Endothelial cell (in vitro differentiated cells): ENCODE measurements around the gene FBXL14. TPM values are rescaled to one million over a fixed set of nuclear protein-coding genes. Genes with fewer than 3 reads are reported as not detected.

Experiments
- DNase-seq: peaks from one replicate; pipeline ENCODE4 v3.0.0; 2021; ENCODE audit warnings: low spot score
- H3K27ac Mint-ChIP-seq: one replicate; pipeline ENCODE4 v1.8.0; 2021; ENCODE audit warnings: mixed read lengths, inconsistent platforms; ENCODE audit not compliant: unreplicated experiment
- H3K27me3 Mint-ChIP-seq: one replicate; pipeline ENCODE4 v1.8.0; 2021; ENCODE audit warnings: mild to moderate bottlenecking, moderate library complexity, mixed read lengths, inconsistent platforms; ENCODE audit not compliant: unreplicated experiment
- H3K36me3 Mint-ChIP-seq: one replicate; pipeline ENCODE4 v1.8.0; 2021; ENCODE audit warnings: mild to moderate bottlenecking, low read depth, mixed read lengths, inconsistent platforms; ENCODE audit not compliant: unreplicated experiment
- H3K4me1 Mint-ChIP-seq: one replicate; pipeline ENCODE4 v1.8.0; 2021; ENCODE audit warnings: mild to moderate bottlenecking, mixed read lengths, inconsistent platforms; ENCODE audit not compliant: unreplicated experiment
- H3K4me3 Mint-ChIP-seq: one replicate; pipeline ENCODE4 v1.8.0; 2021; ENCODE audit warnings: mild to moderate bottlenecking, mixed read lengths, inconsistent platforms; ENCODE audit not compliant: unreplicated experiment
- H3K9me3 Mint-ChIP-seq: one replicate; pipeline ENCODE4 v1.8.0; 2021; ENCODE audit warnings: mixed read lengths, inconsistent platforms; ENCODE audit not compliant: unreplicated experiment
- CTCF ChIP-seq: fragments of 200-600 bp; sonication (generic); IDR thresholded peaks from one replicate; pipeline ENCODE4 v1.5.0; 2021; ENCODE audit warnings: antibody characterized with exemption; ENCODE audit not compliant: unreplicated experiment
- total RNA-seq: library from RNA; stranded (reverse); fragmentation: NEBNext Ultra II Directional; extraction: Animal tissue kit (Norgen Biotek cat#: 25700); gene quantifications from one replicate; pipeline ENCODE4 v1.2.1, GENCODE V29; 2021; ENCODE audit not compliant: unreplicated experiment

The FBXL14 gene
- total RNA-seq, 1 donor from 2014 or later = 14.7 TPM

DNA sequence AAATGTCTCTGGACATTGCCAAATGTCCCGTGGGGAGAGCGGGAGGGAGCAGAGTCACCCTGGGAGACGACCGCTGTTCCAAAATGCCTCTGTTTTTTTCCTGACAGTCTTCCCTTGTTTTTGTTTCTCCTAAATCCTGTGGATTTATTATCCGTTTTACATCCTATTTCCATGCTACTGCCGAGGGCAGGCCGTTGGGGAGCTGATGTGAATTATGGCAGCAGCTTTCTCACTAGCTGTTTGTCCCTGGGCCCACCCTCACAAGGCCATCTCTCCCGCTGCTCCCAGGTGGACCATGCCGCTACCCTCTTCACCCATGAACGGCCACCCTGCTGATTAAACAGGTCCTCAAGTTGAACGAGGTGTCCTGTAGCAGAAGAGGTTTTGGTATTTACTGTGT, 55.2 kb downstream of the FBXL14 start:
- no peaks in the 10 kb centered on the region for H3K27me3 Mint-ChIP-seq
- H3K9me3 Mint-ChIP-seq = no peaks in the 10 kb centered on the region
- peaks cover 3% of the 10 kb centered on the region for H3K36me3 Mint-ChIP-seq
- DNase-seq = no peak
- H3K4me3 Mint-ChIP-seq = no peak overlapping the region
- TF ChIP-seq CTCF = no peak
- no peaks in the 10 kb centered on the region for H3K4me1 Mint-ChIP-seq
- H3K27ac Mint-ChIP-seq = no peak overlapping the region

- no peak for DNase-seq
- H3K27ac Mint-ChIP-seq = no peak overlapping the region
- H3K4me1 Mint-ChIP-seq = no peaks in the 10 kb centered on the region
- H3K36me3 Mint-ChIP-seq = peaks cover 3% of the 10 kb centered on the region
- H3K27me3 Mint-ChIP-seq = peaks cover 4% of the 10 kb centered on the region
- TF ChIP-seq CTCF = no peak
- no peak overlapping the region for H3K4me3 Mint-ChIP-seq
- no peaks in the 10 kb centered on the region for H3K9me3 Mint-ChIP-seq
Observed at GRCh38 chr12:1536817-1537216, 57.6 kb downstream of the FBXL14 start.

DNA sequence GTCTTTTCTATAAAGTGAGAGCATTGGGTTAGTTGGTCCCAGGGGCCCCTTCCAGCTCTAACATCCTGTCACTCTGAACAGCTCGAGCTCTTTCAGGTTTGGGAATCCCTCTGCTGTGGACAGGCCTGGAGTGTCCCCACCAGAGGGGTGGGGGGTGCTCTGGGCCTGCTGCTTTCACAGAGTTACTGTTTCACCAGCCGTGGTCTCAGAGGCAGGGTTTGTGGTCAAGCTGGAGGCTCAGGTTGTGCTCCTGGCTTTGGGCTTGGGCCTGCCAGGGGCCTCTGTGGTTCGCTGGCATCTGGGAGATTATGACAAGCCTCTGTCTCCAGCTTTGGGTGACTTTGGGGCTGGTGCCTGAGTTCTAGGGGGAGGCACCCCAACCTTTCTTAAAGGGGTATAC, 59.6 kb downstream of the FBXL14 start:
- Mint-ChIP-seq H3K27ac (no peak overlapping the region), H3K9me3 (no peaks in the 10 kb centered on the region)
- DNase-seq = no peak

DNA sequence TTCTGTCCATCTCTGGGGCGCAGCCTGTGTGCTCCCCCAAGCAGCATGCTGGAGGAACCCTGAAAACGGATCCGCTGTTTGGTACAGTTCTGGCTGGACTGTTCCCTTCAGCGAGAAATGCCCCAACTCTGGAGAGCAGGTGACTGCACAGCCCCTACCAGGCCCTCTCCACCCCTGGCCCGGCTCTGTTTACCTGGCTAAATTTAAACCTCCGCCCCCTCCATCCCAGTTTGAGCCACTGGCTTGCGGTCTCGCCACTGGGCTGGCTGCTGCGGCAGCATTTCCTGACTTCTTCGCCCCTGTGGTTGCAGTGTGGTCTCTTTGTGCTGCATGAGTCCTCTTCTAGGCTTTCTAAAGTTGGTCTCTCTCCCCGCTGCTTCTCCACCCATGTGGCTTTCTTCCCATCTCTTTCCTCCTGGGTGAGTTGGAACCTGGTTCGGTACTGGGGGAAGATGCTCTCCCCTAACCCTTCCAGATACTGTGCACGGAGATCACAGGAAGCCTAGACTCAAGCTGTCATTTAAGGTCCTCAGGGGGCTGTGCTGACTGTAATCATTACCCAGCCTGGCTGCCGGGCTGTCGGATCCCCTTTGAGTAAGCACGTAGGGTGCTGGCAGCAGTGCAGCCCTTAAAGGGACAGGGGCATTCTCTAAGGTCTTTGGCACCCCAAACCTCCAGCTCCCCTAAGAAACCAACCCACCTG, 60.6 kb downstream of the FBXL14 start:
- peaks cover 3% of the 10 kb centered on the region for H3K36me3 Mint-ChIP-seq
- DNase-seq = no peak
- no peak overlapping the region for H3K4me3 Mint-ChIP-seq
- peaks cover 10% of the 10 kb centered on the region for H3K27me3 Mint-ChIP-seq
- no peak overlapping the region for H3K27ac Mint-ChIP-seq
- H3K4me1 Mint-ChIP-seq = peaks cover 2% of the 10 kb centered on the region
- no peak for TF ChIP-seq CTCF
- no peaks in the 10 kb centered on the region for H3K9me3 Mint-ChIP-seq

More for the DNA sequence above, 59.6 kb downstream of the FBXL14 start:
- Mint-ChIP-seq H3K4me1 (no peaks in the 10 kb centered on the region), H3K36me3 (peaks cover 3% of the 10 kb centered on the region), H3K27me3 (peaks cover 4% of the 10 kb centered on the region), H3K4me3 (no peak overlapping the region)
- TF ChIP-seq CTCF = no peak

DNA sequence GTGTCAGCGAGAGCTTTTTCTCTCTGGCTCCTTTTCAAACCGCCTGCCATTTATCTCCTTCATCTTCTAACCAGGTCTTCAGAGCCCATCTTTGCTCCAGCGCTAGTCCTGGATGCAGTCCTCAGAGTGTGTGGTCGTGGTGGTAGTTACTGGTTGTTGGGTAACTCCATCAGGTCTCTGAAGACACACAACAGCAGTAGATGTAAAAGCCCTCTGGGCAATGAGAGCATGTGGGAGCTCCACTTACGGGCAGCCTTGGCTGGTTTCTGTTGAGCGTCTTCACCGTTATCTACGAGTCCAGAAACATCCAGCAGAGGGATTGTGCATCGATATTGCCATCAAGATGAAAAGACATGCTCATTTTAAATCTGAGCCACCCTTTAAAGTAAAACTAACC, 61.2 kb downstream of the FBXL14 start:
- Mint-ChIP-seq H3K9me3 (no peaks in the 10 kb centered on the region), H3K4me1 (peaks cover 2% of the 10 kb centered on the region), H3K27me3 (peaks cover 13% of the 10 kb centered on the region), H3K4me3 (no peak overlapping the region), H3K36me3 (peaks cover 3% of the 10 kb centered on the region), H3K27ac (no peak overlapping the region)
- TF ChIP-seq CTCF = no peak
- no peak for DNase-seq
